ENCODE data around the gene TES. TPM values are rescaled to one million over a fixed set of nuclear protein-coding genes. Genes with fewer than 3 reads are reported as not detected.

TES gene
- total RNA-seq, 1 donor from 2014 or later = 15.0 TPM

DNA sequence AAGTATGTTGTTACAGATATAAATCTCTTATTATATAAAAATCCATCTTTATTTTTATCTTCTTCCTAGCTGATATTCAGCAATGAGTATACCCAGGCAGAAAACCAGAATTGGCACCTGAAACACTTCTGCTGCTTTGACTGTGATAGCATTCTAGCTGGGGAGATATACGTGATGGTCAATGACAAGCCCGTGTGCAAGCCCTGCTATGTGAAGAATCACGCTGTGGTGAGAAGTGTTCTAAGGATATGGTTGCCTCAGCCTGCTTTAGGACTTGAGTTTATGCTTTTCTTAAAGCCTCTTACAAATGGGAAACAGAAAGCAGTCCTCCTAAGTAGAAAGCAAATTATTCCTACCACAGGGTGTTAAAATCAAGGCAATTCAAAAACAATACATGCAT lies 41.9 kb downstream of the TES start:
- no peak for DNase-seq (ENCODE audit: low read depth, low spot score)
- no peaks in the 10 kb centered on the region for H3K27me3 Mint-ChIP-seq (ENCODE audit: low read depth)
- H3K36me3 Mint-ChIP-seq (ENCODE audit: low read depth) = peaks cover 19% of the 10 kb centered on the region
- H3K27ac Mint-ChIP-seq (ENCODE audit: unreplicated experiment) = no peak overlapping the region
- H3K4me3 Mint-ChIP-seq = no peak overlapping the region
- no peaks in the 10 kb centered on the region for H3K4me1 Mint-ChIP-seq
- TF ChIP-seq, protein P1, sequence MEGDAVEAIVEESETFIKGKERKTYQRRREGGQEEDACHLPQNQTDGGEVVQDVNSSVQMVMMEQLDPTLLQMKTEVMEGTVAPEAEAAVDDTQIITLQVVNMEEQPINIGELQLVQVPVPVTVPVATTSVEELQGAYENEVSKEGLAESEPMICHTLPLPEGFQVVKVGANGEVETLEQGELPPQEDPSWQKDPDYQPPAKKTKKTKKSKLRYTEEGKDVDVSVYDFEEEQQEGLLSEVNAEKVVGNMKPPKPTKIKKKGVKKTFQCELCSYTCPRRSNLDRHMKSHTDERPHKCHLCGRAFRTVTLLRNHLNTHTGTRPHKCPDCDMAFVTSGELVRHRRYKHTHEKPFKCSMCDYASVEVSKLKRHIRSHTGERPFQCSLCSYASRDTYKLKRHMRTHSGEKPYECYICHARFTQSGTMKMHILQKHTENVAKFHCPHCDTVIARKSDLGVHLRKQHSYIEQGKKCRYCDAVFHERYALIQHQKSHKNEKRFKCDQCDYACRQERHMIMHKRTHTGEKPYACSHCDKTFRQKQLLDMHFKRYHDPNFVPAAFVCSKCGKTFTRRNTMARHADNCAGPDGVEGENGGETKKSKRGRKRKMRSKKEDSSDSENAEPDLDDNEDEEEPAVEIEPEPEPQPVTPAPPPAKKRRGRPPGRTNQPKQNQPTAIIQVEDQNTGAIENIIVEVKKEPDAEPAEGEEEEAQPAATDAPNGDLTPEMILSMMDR (conservative IDR thresholded peaks at IDR 0.05) = no peak
- peaks cover 7% of the 10 kb centered on the region for H3K9me3 Mint-ChIP-seq

DNA sequence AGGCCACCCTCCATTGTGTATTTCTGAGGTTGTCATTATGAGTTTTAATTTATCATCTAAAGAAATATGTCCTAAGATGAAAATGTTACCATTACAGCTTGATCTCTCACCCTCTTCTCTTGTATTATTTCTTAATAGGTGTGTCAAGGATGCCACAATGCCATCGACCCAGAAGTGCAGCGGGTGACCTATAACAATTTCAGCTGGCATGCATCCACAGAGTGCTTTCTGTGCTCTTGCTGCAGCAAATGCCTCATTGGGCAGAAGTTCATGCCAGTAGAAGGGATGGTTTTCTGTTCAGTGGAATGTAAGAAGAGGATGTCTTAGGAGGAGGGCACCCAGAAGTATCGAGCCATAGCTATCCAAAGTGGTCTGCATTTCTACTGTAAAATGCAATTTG lies 46.8 kb downstream of the TES start:
- H3K36me3 Mint-ChIP-seq (ENCODE audit: low read depth) = peaks cover 4% of the 10 kb centered on the region
- H3K4me1 Mint-ChIP-seq = peaks cover 10% of the 10 kb centered on the region
- no peaks in the 10 kb centered on the region for H3K9me3 Mint-ChIP-seq
- TF ChIP-seq, protein P1 (conservative IDR thresholded peaks at IDR 0.05) = no peak
- no peak for DNase-seq (ENCODE audit: low read depth, low spot score)
- no peak overlapping the region for H3K27ac Mint-ChIP-seq (ENCODE audit: unreplicated experiment)
- H3K4me3 Mint-ChIP-seq = no peak overlapping the region
- H3K27me3 Mint-ChIP-seq (ENCODE audit: low read depth) = no peaks in the 10 kb centered on the region

GRCh38 chr7:116258734-116259133 lies 48.4 kb downstream of the TES start:
- Mint-ChIP-seq H3K9me3 (no peaks in the 10 kb centered on the region), H3K4me3 (no peak overlapping the region), H3K36me3 (ENCODE audit: low read depth) (peaks cover 2% of the 10 kb centered on the region), H3K27ac (ENCODE audit: unreplicated experiment) (no peak overlapping the region), H3K4me1 (peaks cover 10% of the 10 kb centered on the region), H3K27me3 (ENCODE audit: low read depth) (no peaks in the 10 kb centered on the region)
- TF ChIP-seq, protein P1 (conservative IDR thresholded peaks at IDR 0.05) = peak; percentile 95
- DNase-seq (ENCODE audit: low read depth, low spot score) = peak; percentile 36

DNA sequence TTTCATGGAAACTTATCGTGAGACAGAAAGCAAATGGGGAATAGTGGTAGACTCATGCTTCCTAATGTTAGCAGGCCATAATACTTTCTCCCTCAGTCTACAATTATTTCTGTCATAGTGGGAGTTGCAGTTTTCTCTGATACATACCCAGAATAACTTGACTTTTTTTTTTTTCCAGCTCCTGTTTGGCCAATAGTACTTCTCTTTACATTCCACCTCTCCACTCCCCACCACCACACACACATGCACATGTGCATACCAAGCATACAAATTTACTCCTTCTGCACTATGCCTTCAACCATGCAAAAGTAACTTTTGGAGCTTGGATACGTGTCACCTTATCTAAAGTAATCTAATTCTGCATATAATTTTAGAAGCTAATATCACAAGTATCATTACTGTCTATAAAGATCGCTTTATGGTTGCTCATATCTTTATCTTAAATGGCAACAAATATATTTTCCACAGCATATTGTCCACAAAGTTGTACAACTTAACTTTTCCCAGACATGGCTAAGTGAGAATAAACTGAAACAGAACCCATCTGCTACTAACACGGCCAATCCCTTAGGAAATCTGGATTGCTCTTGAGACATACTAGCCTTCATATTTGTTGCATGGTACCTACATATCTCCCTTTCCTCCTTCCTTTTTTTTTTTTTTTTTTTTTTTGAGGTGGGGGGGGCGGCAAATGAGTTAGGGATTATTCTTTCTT lies 49.0 kb downstream of the TES start:
- no peaks in the 10 kb centered on the region for H3K27me3 Mint-ChIP-seq (ENCODE audit: low read depth)
- no peak for DNase-seq (ENCODE audit: low read depth, low spot score)
- peaks cover 10% of the 10 kb centered on the region for H3K4me1 Mint-ChIP-seq
- TF ChIP-seq, protein P1 (conservative IDR thresholded peaks at IDR 0.05) = no peak
- H3K27ac Mint-ChIP-seq (ENCODE audit: unreplicated experiment) = no peak overlapping the region
- H3K36me3 Mint-ChIP-seq (ENCODE audit: low read depth) = no peaks in the 10 kb centered on the region
- H3K4me3 Mint-ChIP-seq = no peak overlapping the region
- H3K9me3 Mint-ChIP-seq = no peaks in the 10 kb centered on the region

GRCh38 chr7:116259871-116260440 lies 49.6 kb downstream of the TES start:
- DNase-seq (ENCODE audit: low read depth, low spot score) = no peak
- Mint-ChIP-seq H3K27me3 (ENCODE audit: low read depth) (no peaks in the 10 kb centered on the region), H3K9me3 (no peaks in the 10 kb centered on the region), H3K4me1 (peaks cover 10% of the 10 kb centered on the region), H3K27ac (ENCODE audit: unreplicated experiment) (no peak overlapping the region), H3K36me3 (ENCODE audit: low read depth) (no peaks in the 10 kb centered on the region), H3K4me3 (no peak overlapping the region)
- TF ChIP-seq, protein P1 (conservative IDR thresholded peaks at IDR 0.05) = no peak
